ENCODE measurements around the gene COL23A1. TPM values are rescaled to one million over a fixed set of nuclear protein-coding genes. Genes with fewer than 3 reads are reported as not detected.

COL23A1 gene
- total RNA-seq, 1 donor from 2014 or later = 0.55 TPM

DNA sequence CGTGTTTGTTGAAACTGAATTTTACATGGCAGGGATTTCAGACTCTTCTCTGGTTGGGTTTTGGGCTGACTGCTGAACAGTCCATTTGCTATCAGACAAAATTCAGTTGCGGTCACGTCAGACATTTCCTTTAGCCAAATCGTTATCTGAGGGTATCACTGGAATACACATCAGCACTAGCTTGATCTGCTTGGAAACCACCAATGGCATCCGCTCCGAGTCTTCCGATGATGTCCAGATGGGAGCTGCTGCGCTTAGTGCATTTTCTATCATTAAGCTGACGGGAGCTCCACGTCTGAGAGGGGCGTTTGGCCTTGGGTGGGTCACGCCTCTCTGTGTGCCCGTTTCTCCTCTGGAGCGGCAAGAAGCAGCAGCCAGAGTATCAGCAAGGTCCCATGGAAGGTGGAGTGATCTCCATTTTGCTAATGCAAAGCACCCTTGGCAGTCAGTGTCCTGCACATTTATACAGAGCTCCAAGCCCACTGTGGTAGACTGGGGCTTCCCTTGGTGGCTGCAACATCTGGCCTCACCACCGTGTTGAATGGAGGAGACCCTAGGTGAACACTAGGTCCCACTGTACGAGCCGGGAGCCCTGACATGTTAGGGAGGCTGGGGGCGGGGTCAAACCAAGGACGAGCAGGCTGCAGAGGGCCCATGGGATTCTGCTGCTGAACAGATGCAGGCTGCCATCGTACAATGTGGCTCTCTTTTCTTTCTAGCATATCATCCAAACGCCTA is 223.0 kb downstream of the COL23A1 start:
- DNase-seq (ENCODE audit: low spot score) = no peak

- DNase-seq (ENCODE audit: low spot score) = no peak
Measured at GRCh38 chr5:178365501-178366440, 224.4 kb downstream of the COL23A1 start.

DNA sequence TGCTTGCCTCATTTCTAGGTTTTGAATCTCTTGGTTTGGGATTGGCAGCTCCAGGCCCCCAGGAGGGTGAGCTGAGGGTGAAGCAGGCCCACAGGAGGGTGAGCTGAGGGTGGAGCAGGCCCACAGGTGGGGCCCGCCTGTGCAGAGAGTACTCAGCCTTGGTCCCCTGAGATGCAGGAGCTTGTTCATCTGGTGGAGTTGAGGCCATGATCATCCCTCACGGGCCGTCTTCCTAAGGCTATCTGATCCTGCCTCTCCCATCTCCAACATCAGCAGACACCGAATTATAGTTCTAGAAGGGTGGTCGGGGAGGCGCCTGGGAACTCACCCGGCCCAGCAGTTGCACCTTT is 225.9 kb downstream of the COL23A1 start:
- no peak for DNase-seq (ENCODE audit: low spot score)

DNA sequence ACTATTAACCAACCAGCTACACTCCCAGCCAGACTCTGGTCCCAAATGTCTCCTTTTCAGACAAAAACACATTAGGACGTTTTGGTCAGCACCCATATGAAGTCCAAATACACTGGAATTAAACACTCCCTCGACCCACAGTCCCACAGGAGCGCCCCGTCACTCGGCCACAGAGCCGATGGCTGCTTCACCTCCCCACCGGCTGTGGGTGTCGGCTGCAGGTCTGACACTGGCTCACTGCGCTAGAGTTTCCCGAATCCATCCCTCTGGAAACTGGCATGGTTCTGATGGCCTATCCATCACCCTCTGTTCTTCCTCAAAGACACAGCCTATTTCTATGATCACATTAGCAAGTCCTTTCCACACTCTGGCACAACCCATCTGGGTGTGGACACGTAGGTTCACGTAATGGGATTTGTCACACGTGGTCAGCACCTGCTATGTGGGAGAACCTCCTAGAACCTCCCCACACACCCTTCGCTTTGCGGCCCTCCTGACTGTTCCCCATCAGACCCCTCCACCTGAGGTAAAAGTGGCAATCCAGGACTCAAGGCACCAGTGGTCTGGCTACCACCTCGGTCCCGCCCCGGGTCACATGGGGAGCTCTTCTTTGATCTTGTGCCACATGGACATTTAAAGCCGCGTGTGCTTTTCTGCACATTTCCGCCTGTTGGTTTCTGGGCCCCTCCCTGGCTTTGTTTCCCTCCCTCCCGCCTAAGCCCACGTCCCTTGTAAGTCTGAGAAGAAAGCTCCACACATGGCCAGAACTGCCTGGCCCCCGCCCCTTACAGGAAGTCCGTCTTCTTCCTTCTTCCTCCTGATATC is 226.5 kb downstream of the COL23A1 start:
- no peak for DNase-seq (ENCODE audit: low spot score)

DNA sequence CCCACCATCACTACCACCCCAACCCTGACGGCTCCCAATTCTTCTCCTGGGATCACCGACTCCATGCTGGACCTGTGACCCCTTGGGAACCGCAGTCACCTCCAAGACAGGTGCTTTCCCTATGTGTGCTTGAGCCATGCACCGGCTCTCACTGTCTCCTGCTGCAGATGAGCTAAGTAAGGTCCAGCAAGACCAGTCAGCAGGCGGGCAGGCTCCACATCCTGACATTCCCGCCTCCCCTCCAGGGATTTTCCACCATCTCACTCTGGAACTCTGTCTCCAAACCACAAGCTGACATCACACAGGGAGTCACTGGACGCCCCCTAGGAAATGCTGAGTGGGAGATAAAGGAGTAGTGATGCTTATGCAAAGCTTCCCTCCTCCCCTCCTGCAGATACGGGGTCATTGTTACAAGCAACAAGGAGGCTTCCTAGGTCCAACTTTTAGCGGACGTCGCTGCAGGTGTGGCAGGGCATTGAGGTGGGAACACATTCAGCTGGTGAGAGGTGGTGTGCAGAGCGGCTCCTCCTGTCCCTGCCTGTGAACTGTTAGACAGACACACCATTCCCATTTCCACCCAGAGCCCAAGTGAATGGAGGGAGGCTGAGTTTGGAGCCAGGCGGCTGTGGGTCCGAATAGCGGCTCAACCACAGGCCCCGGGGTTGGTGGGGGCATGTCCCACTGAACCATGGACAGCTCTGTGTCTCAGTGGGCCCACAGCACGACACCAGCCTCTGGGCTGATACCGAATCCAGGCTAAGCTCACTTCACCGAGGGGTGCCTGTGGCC is 228.3 kb downstream of the COL23A1 start:
- DNase-seq (ENCODE audit: low spot score) = no peak

DNA sequence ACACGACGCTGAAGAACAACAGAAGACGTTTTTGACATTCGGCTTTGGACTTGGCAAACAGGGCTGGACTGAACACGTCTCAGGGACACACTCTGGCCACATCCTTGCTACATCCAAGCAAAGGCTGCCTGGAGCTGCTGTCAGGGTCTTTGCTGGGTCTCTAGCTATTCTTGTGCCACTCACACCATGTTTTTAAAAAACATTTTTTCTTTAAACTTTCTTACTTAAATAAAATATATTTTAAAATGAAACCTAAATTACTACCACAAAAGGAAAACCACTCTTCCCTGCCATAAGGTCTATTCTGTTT is 229.3 kb downstream of the COL23A1 start:
- DNase-seq (ENCODE audit: low spot score) = no peak

- no peak for DNase-seq (ENCODE audit: low spot score)
Measured at GRCh38 chr5:178360222-178360925, 229.8 kb downstream of the COL23A1 start.

- no peak for DNase-seq (ENCODE audit: low spot score)
Measured at GRCh38 chr5:178359738-178360137, 230.5 kb downstream of the COL23A1 start.

GRCh38 chr5:178357678-178358077 is 232.5 kb downstream of the COL23A1 start:
- no peak for DNase-seq (ENCODE audit: low spot score)

DNA sequence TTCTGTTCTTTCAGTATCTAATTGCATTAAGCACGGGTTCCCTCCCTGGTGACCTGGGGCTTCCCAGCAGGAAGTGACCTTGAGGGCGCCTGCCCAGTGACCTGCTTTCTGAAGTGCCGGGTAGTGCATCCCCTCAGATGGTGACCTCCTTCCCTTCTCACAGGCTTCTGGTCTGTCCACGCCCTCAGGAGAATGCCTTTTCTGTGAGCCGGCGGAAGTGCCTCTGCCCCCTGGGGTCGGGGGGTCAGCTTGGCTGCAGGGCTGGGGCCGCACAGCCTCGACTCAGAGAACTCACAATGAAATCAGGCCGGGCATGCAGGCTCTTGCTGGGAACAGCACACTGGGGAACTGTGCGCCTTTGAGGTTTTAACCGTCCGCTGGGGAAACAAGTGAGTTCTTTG is 233.1 kb downstream of the COL23A1 start:
- DNase-seq (ENCODE audit: low spot score) = no peak

DNA sequence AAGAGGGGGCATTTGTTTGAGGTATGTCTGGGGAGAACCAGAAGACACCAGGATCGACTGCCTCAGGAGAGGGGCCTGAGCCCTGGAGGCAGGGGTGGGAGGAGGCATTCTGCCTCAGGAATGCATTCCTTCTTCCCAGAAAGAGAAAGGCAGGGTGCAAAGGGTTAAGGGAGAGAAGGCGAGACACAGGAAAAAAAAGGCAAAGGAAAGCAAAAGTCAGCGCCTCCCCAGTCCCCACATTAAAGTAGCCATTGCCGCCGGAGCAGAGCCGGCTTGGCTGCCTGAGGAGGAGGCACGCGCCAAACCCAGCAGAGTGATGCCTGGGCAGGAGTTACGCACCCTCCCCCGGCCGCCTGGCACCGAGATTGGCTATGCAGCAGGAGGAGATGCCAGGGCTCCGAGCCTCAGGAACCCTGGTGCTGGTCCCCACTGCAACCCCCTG is 233.7 kb downstream of the COL23A1 start:
- DNase-seq (ENCODE audit: low spot score) = no peak

DNA sequence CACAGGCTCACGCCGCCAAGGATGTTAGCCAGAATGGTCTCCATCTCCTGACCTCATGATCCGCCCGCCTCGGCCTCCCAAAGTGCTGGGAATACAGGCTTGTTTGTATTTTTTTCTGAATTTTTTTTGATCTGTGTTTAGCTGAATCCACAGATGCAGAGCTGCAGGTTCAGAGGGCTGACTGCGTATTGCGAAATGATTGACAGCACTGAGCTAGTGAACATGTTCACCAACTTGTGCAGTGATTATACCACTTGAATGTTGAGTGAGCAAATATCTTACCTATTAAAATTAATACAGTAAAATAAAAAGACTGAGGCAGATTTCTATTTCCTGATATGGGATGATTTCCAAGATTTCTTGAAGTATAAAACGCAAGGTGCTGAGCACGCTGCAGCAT is 234.5 kb downstream of the COL23A1 start:
- no peak for DNase-seq (ENCODE audit: low spot score)

DNA sequence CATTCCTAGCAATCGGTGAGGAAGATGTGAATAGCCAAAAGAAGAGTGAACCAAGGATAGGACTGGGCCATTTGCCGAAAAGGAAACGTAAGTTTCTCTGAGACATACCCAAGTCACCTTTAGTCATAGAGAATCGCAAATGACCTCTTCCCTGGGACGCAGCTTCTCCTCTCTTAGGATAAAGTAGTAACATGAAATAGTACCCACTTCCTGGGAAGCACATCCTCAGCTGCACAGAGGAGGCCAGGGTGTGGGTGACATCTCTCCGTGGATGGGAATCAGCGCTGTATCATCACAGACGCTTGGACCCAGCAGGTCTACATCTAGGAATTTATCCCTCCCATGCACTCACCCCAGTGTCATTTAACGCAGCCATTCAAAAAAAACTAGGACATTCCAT is 236.7 kb downstream of the COL23A1 start:
- DNase-seq (ENCODE audit: low spot score) = no peak

- DNase-seq (ENCODE audit: low spot score) = no peak
Measured at GRCh38 chr5:178352035-178352349, 238.2 kb downstream of the COL23A1 start.

GRCh38 chr5:178351221-178352034 is 238.8 kb downstream of the COL23A1 start:
- DNase-seq (ENCODE audit: low spot score) = no peak

GRCh38 chr5:178350361-178351220 is 239.6 kb downstream of the COL23A1 start:
- no peak for DNase-seq (ENCODE audit: low spot score)

DNA sequence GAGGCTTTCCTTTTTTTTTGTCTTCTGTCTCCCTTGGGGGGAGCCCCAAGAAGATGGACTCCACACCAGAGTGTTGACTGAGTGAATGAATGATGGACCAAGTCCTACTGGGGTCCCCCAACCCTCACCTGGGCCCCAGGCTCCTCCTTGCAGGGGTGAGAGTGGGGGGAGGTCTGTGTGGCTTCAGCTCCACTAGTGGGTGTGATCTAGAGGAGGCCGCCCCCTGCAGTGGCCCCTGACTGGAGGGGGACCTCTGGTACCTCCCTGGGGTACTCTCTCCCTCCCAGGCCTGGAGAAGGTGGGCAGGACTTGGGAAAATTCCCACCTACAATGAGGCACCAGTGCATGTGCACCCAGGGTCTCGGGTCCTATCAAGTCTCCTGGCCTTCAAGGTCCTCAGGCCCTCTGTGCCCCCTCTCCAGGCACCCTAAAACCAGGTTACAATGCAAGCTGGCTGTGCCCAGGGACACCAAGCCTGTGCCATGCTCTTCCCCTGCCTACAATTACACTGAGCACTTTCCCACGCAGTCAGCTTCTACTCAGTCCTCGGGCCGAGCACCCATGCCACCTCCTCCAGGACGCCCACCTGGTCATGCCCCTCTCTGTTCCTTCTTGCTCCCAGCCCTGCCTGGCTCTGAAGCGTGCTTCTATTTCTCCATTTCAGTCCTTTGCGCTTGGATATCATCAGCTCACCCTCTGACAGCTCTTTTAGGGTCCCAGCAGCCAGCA is 240.4 kb downstream of the COL23A1 start:
- no peak for DNase-seq (ENCODE audit: low spot score)

DNA sequence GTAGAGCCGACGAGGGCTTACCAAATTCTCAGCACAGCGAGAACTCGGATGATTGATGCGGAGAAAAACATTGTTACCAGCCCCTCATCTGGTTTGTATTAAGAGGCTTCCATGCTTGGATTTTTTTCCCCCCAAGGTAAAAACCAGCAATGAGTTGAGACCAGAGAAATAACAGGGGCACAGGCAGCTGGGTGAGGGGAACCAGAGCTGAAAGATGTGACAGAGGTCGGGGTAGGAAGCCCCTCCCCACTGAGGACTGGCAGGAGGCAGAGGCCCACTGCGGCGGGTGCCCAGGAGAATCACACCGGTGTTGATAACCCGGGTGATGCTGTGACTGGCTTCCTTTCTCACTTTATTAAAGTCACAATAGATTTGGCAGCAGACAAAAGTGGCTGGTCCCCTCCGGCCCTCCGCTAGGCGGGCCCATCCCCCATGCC is 241.1 kb downstream of the COL23A1 start:
- DNase-seq (ENCODE audit: low spot score) = no peak
